Measurements from ENCODE around the gene PRELID3B. TPM values are rescaled to one million over a fixed set of nuclear protein-coding genes. Genes with fewer than 3 reads are reported as not detected.

Gene PRELID3B
- total and polyA plus RNA-seq, 2 of the 13 experiments (the other 11 are each of a cell fraction or from before 2014, with no cell fraction given), result 23.3 to 42.6 TPM

DNA sequence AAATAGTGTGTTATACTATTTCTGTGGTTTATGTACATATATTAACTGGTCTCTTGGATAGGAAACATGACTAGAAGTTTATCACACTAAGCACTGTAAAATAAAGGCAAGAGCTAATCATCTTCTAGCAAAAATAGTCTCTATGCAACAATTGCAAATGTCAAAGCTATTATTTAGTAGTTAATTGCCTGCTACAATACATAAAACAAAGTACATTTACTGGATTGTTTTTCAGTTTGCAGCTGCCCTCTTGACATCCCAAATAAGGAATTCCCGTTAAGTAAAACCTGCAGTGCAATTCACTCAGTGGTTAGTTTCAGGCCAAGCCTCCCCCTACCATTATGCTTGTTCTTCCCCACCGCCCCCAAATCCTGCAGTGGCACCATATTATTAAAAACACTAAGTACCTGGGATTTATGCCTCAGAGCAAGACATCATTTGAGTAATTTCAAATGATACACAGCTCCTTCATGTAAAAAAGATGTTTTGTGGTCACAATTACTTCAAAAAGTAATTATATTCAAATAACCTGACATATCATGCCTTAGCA, 8.9 kb downstream of the PRELID3B start:
- intact Hi-C loops (cut with micrococcal nuclease; ENCODE audit: unreplicated experiment), result loop anchor here (2.0 to 5.0 kb wide), 2 partner anchors 36 to 141 kb away; no protein-coding TSS in a partner anchor
- no peak overlapping the region for H3K27ac ChIP-seq (ENCODE audit: extremely low read length, insufficient read depth, low read length)
- H4K20me1 ChIP-seq (ENCODE audit: insufficient read depth, low read length), result peaks cover 8% of the 10 kb centered on the region; the same call in 1 of the 2 replicates
- no peak overlapping the region for H2AFZ ChIP-seq (ENCODE audit: low read length)
- peaks cover 38% of the 10 kb centered on the region for H3K79me2 ChIP-seq (ENCODE audit: insufficient read depth, low read length)
- ChIA-PET POLR2A (interaction anchor here (3.0 to 3.7 kb wide), 2 partner anchors 53 to 142 kb away, joined by 12 to 68 read pairs; partner anchors contain the start of gene NELFCD), CTCF (ENCODE audit: low intra/inter-chr PET ratio, low total read pairs) (no interaction called here)
- ATAC-seq (no peak), DNase-seq (ENCODE audit: low spot score) (no peak), FAIRE-seq (no peak)
- TF ChIP-seq ZNF558 (CRISPR knock-in tag; IDR thresholded peaks at IDR 0.05; ENCODE audit: borderline replicate concordance), result no peak
- TF ChIP-seq SRF (IDR thresholded peaks at IDR 0.05; ENCODE audit: low read depth, low read length), result 0 out of 2 replicates have a peak, but pooled peaks have one; percentile 42
- TF ChIP-seq ZFP36L2 (CRISPR knock-in tag; IDR thresholded peaks at IDR 0.05), result no peak
- no peak for TF ChIP-seq KDM5A (IDR thresholded peaks at IDR 0.05; ENCODE audit: borderline replicate concordance, low read length)
- no peak for TF ChIP-seq AKAP8 (CRISPR knock-in tag; IDR thresholded peaks at IDR 0.05)
- no TSS peak for BruUV-seq (replicated peaks)
- in situ Hi-C loops (cut with HindIII; ENCODE audit: extremely low pct_ligation_motif_present, low pct_unique_long_range_greater_than_20kb), result no loop called here
- no peaks in the 10 kb centered on the region; a peak in 1 of 5 replicates for H3K27me3 ChIP-seq (ENCODE audit: control insufficient read depth in 1 of 2, insufficient read depth in 2 of 2, low read length in 2 of 2)
- H3K4me3 ChIP-seq (replicated peaks in 1 of 3; ENCODE audit: insufficient read depth in 1 of 3, low read depth in 2 of 3, low read length in 3 of 3), result no peak overlapping the region; a peak in 1 of 6 replicates
- H3K4me1 ChIP-seq (ENCODE audit: insufficient read depth, low read length), result peaks cover 37% of the 10 kb centered on the region
- WGBS (ENCODE audit: low lambda C conversion rate), result 78% methylated on average over 2 of the region's 2 CpGs
- H3K9me3 ChIP-seq (ENCODE audit: low read length), result no peaks in the 10 kb centered on the region
- H3K9ac ChIP-seq (ENCODE audit: insufficient read depth, low read depth, low read length), result no peak overlapping the region
- peaks cover 6 to 13% of the 10 kb centered on the region in 2 experiments; a peak in 3 of 5 replicates for H3K36me3 ChIP-seq (replicated peaks in 1 of 2; ENCODE audit: control insufficient read depth in 1 of 2, insufficient read depth in 2 of 2, low read length in 2 of 2)
- no peak overlapping the region for H3K4me2 ChIP-seq (ENCODE audit: low read depth, low read length)

DNA sequence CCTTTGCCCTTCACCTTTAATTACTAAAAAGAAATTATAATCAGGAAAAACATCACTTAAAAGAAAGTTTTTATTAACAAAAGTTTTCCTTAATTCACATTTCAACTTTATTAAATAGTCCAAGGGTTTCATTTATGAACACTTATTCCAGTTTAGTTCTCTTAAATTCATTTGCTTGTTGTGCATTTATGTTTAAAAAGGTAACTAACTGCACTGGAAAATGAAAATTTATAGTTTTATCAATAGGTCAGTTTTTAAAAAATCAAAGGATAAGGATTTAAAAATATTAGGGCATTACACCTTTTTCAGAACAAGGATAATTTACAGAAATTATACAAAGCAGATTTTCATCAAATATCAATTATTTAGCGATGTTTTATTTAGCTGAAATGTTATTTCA, 9.5 kb downstream of the PRELID3B start:
- TF ChIP-seq CBX2 (IDR thresholded peaks at IDR 0.05; ENCODE audit: low read depth, low read length) (peak; percentile 95), CBX2 (CRISPR knock-in tag; IDR thresholded peaks at IDR 0.05; ENCODE audit: low read depth) (no peak)
- TF ChIP-seq, protein P1, sequence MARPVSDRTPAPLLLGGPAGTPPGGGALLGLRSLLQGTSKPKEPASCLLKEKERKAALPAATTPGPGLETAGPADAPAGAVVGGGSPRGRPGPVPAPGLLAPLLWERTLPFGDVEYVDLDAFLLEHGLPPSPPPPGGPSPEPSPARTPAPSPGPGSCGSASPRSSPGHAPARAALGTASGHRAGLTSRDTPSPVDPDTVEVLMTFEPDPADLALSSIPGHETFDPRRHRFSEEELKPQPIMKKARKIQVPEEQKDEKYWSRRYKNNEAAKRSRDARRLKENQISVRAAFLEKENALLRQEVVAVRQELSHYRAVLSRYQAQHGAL (CRISPR knock-in tag; IDR thresholded peaks at IDR 0.05; ENCODE audit: not compliant biosample characterization), result no peak
- CTCF ChIA-PET (ENCODE audit: low intra/inter-chr PET ratio, low total read pairs), result no interaction called here
- peaks cover 43% of the 10 kb centered on the region for H3K4me1 ChIP-seq (ENCODE audit: insufficient read depth, low read length)
- POLR2A ChIA-PET, result interaction anchor here (1.1 to 3.7 kb wide), 9 partner anchors 13 to 162 kb away, joined by 3 to 68 read pairs (median 7); partner anchors contain the start of gene NELFCD
- DNase-seq (ENCODE audit: low spot score), result no peak
- in situ Hi-C loops (cut with HindIII; ENCODE audit: extremely low pct_ligation_motif_present, low pct_unique_long_range_greater_than_20kb) (no loop called here), intact Hi-C loops (cut with micrococcal nuclease; ENCODE audit: unreplicated experiment) (loop anchor here (2.0 to 5.0 kb wide), 2 partner anchors 36 to 140 kb away; no protein-coding TSS in a partner anchor)
- peak overlapping the region; percentile 72 for H3K9ac ChIP-seq (ENCODE audit: insufficient read depth, low read depth, low read length)
- no peaks in the 10 kb centered on the region for H3K9me3 ChIP-seq (ENCODE audit: low read length)
- H3K4me3 ChIP-seq (replicated peaks in 1 of 3; ENCODE audit: insufficient read depth in 1 of 3, low read depth in 2 of 3, low read length in 3 of 3), result peak overlapping the region in 2 of 3 experiments; percentile 65 to 97; a peak in 3 of 6 replicates
- no peak overlapping the region for H3K27ac ChIP-seq (ENCODE audit: extremely low read length, insufficient read depth, low read length)
- WGBS (ENCODE audit: low lambda C conversion rate), result 96% methylated on average over 1 of the region's 1 CpG
- H4K20me1 ChIP-seq (ENCODE audit: insufficient read depth, low read length), result peaks cover 10% of the 10 kb centered on the region; the same call in 1 of the 2 replicates
- peaks cover 7 to 14% of the 10 kb centered on the region in 2 experiments; a peak in 4 of 5 replicates for H3K36me3 ChIP-seq (replicated peaks in 1 of 2; ENCODE audit: control insufficient read depth in 1 of 2, insufficient read depth in 2 of 2, low read length in 2 of 2)
- no TSS peak for BruUV-seq (replicated peaks)
- ATAC-seq, result no peak
- no peak for FAIRE-seq
- peak overlapping the region; percentile 92 for H3K4me2 ChIP-seq (ENCODE audit: low read depth, low read length)
- H3K79me2 ChIP-seq (ENCODE audit: insufficient read depth, low read length), result peaks cover 43% of the 10 kb centered on the region
- no peaks in the 10 kb centered on the region; a peak in 1 of 5 replicates for H3K27me3 ChIP-seq (ENCODE audit: control insufficient read depth in 1 of 2, insufficient read depth in 2 of 2, low read length in 2 of 2)
- no peak overlapping the region for H2AFZ ChIP-seq (ENCODE audit: low read length)

All from HepG2 (cell line).